Measurements from ENCODE around the gene ST6GAL1. TPM values are rescaled to one million over a fixed set of nuclear protein-coding genes. Genes with fewer than 3 reads are reported as not detected.
"Not testable (repeated sequence)": the region's sequence is repeated elsewhere in the genome, so short reads cannot be mapped to it uniquely, and the experiment has no call there.

The ST6GAL1 gene
- total and polyA plus RNA-seq, 2 experiments from 2014 or later: 17.6 to 65.1 TPM

DNA sequence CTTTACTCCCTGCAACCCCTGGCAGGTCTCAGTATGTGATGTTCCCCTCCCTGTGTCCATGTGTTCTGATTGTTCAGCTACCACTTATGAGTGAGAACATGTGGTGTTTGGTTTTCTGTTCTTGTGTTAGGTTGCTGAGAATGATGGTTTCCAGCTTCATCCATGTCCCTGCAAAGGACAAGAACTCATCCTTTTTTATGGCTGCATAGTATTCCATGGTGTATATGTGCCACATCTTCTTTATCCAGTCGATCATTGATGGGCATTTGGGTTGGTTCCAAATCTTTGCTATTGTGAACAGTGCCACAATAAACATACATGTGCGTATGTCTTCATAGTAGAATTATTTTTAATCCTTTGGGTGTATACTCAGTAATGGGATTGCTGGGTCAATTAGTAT, 26.6 kb upstream of the ST6GAL1 start:
- not testable (repeated sequence) for H3K27me3 Mint-ChIP-seq (ENCODE audit: insufficient read depth, low read depth, poor library complexity)
- H3K9me3 Mint-ChIP-seq: peaks cover 13% of the 10 kb centered on the region; the same call in 2 of the 3 replicates

DNA sequence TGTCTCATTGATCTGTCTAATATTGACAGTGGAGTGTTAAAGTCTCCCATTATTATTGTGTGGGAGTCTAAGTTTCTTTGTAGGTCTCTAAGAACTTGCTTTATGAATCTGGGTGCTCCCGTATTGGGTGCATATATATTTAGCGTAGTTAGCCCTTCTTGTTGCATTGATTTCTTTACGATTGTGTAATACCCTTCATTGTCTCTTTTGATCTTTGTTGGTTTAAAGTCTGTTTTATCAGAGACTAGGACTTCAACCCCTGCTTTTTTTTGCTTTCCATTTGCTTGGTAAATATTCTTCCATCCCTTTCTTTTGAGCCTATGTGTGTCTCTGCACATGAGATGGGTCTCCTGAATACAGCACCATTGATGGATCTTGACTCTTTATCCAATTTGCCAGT, 23.3 kb upstream of the ST6GAL1 start:
- H3K4me2 ChIP-seq; H3K4me1 ChIP-seq (ENCODE audit: insufficient read depth); H3F3A ChIP-seq (replicated peaks; ENCODE audit: low read depth); H3K27ac ChIP-seq (ENCODE audit: low read depth); H3K27me3 Mint-ChIP-seq (ENCODE audit: insufficient read depth, low read depth, poor library complexity); H4K20me1 ChIP-seq (replicated peaks; ENCODE audit: insufficient read depth); H3K9me2 ChIP-seq (ENCODE audit: insufficient read depth); H3K27ac Mint-ChIP-seq; H3K4me3 ChIP-seq; H3K4me3 Mint-ChIP-seq; H2AFZ ChIP-seq; H3K79me2 ChIP-seq (replicated peaks; ENCODE audit: insufficient read depth); H3K27me3 ChIP-seq (ENCODE audit: insufficient read depth); H3K36me3 ChIP-seq (ENCODE audit: insufficient read depth); ATAC-seq; DNase-seq (ENCODE audit: low spot score); H3K36me3 Mint-ChIP-seq (ENCODE audit: low read depth): not testable (repeated sequence)
- Mint-ChIP-seq H3K9me3 (peaks cover 13% of the 10 kb centered on the region; the same call in 2 of the 3 replicates), H3K4me1 (peaks cover 13% of the 10 kb centered on the region)

More for the DNA sequence above, 26.6 kb upstream of the ST6GAL1 start:
- not testable (repeated sequence) for H3K27ac Mint-ChIP-seq; H3K4me2 ChIP-seq; H4K20me1 ChIP-seq (replicated peaks; ENCODE audit: insufficient read depth); H3F3A ChIP-seq (replicated peaks; ENCODE audit: low read depth); ATAC-seq; H3K9me2 ChIP-seq (ENCODE audit: insufficient read depth); DNase-seq (ENCODE audit: low spot score); H3K27me3 ChIP-seq (ENCODE audit: insufficient read depth); H2AFZ ChIP-seq; H3K27ac ChIP-seq (ENCODE audit: low read depth); H3K36me3 ChIP-seq (ENCODE audit: insufficient read depth); H3K4me3 ChIP-seq; H3K36me3 Mint-ChIP-seq (ENCODE audit: low read depth); H3K4me1 ChIP-seq (ENCODE audit: insufficient read depth); H3K79me2 ChIP-seq (replicated peaks; ENCODE audit: insufficient read depth); H3K4me3 Mint-ChIP-seq
- peaks cover 13% of the 10 kb centered on the region for H3K4me1 Mint-ChIP-seq

DNA sequence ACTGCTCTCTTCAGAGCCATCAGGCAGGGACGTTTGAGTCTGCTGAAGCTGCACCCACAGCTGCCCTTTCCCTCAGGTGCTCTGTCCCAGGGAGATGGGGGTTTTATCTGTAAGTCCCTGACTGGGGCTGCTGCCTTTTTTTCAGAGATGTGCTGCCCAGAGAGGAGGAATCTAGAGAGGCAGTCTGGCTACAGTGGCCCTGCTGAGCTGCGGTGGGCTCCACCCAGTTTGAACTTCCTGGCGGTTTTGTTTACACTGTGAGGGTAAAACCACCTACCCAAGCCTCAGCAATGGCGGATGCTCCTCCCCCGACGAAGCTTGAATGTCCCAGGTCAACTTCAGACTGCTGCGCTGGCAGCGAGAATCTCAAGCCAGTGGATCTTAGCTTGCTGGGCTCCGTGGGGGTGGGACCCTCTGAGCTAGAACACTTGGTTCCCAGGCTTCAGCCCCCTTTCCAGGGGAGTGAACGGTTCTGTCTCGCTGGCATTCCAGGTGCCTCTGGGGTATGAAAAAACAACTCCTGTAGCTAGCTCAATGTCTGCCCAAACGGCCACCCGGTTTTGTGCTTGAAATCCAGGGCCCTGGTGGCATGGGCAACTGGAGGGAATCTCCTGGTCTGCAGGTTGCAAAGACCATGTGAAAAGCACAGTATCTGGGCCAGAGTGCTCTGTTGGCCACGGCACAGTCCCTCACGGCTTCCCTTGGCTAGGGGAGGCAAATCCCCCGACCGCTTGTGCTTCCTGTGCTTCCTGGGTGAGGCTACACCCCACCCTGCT, 21.1 kb upstream of the ST6GAL1 start:
- H3K27me3 ChIP-seq (ENCODE audit: insufficient read depth): no peaks in the 10 kb centered on the region
- H3F3A ChIP-seq (replicated peaks; ENCODE audit: low read depth): no peaks in the 10 kb centered on the region
- 0 out of 2 replicates have a peak, but pooled peaks cover 3% of the 10 kb centered on the region for H3K4me1 ChIP-seq (ENCODE audit: insufficient read depth)
- peaks cover 10% of the 10 kb centered on the region; the same call in 2 of the 3 replicates for H3K9me3 Mint-ChIP-seq
- peak overlapping the region; percentile 45 for H2AFZ ChIP-seq
- no peak overlapping the region for H3K4me3 Mint-ChIP-seq
- H3K27ac ChIP-seq (ENCODE audit: low read depth): no peak overlapping the region
- no peaks in the 10 kb centered on the region; the same call in 2 of the 3 replicates for H3K36me3 Mint-ChIP-seq (ENCODE audit: low read depth)
- H3K36me3 ChIP-seq (ENCODE audit: insufficient read depth): peaks cover 4% of the 10 kb centered on the region; the same call in 1 of the 2 replicates
- no peaks in the 10 kb centered on the region for H4K20me1 ChIP-seq (replicated peaks; ENCODE audit: insufficient read depth)
- H3K9me2 ChIP-seq (ENCODE audit: insufficient read depth): peaks cover 3% of the 10 kb centered on the region; the same call in 1 of the 2 replicates
- ATAC-seq (no peak), DNase-seq (ENCODE audit: low spot score) (peak; percentile 63)
- no peak overlapping the region for H3K4me3 ChIP-seq
- no peak overlapping the region for H3K27ac Mint-ChIP-seq
- no peaks in the 10 kb centered on the region for H3K79me2 ChIP-seq (replicated peaks; ENCODE audit: insufficient read depth)
- H3K4me2 ChIP-seq: peak overlapping the region; percentile 9; the same call in 1 of the 2 replicates
- H3K4me1 Mint-ChIP-seq: peaks cover 7% of the 10 kb centered on the region; the same call in 2 of the 3 replicates
- peaks cover 3% of the 10 kb centered on the region for H3K27me3 Mint-ChIP-seq (ENCODE audit: insufficient read depth, low read depth, poor library complexity)
- TF ChIP-seq STAT1 (IDR thresholded peaks at IDR 0.05; ENCODE audit: unreplicated experiment) (no peak), ZNF114 (CRISPR knock-in tag; IDR thresholded peaks at IDR 0.05) (no peak), EZH2 (IDR thresholded peaks at IDR 0.05; ENCODE audit: low read depth, unreplicated experiment) (no peak), EZH2phosphoT487 (IDR thresholded peaks at IDR 0.05; ENCODE audit: unreplicated experiment) (no peak), JUNB (IDR thresholded peaks at IDR 0.05; ENCODE audit: unreplicated experiment) (no peak)
- TF ChIP-seq, protein P1, sequence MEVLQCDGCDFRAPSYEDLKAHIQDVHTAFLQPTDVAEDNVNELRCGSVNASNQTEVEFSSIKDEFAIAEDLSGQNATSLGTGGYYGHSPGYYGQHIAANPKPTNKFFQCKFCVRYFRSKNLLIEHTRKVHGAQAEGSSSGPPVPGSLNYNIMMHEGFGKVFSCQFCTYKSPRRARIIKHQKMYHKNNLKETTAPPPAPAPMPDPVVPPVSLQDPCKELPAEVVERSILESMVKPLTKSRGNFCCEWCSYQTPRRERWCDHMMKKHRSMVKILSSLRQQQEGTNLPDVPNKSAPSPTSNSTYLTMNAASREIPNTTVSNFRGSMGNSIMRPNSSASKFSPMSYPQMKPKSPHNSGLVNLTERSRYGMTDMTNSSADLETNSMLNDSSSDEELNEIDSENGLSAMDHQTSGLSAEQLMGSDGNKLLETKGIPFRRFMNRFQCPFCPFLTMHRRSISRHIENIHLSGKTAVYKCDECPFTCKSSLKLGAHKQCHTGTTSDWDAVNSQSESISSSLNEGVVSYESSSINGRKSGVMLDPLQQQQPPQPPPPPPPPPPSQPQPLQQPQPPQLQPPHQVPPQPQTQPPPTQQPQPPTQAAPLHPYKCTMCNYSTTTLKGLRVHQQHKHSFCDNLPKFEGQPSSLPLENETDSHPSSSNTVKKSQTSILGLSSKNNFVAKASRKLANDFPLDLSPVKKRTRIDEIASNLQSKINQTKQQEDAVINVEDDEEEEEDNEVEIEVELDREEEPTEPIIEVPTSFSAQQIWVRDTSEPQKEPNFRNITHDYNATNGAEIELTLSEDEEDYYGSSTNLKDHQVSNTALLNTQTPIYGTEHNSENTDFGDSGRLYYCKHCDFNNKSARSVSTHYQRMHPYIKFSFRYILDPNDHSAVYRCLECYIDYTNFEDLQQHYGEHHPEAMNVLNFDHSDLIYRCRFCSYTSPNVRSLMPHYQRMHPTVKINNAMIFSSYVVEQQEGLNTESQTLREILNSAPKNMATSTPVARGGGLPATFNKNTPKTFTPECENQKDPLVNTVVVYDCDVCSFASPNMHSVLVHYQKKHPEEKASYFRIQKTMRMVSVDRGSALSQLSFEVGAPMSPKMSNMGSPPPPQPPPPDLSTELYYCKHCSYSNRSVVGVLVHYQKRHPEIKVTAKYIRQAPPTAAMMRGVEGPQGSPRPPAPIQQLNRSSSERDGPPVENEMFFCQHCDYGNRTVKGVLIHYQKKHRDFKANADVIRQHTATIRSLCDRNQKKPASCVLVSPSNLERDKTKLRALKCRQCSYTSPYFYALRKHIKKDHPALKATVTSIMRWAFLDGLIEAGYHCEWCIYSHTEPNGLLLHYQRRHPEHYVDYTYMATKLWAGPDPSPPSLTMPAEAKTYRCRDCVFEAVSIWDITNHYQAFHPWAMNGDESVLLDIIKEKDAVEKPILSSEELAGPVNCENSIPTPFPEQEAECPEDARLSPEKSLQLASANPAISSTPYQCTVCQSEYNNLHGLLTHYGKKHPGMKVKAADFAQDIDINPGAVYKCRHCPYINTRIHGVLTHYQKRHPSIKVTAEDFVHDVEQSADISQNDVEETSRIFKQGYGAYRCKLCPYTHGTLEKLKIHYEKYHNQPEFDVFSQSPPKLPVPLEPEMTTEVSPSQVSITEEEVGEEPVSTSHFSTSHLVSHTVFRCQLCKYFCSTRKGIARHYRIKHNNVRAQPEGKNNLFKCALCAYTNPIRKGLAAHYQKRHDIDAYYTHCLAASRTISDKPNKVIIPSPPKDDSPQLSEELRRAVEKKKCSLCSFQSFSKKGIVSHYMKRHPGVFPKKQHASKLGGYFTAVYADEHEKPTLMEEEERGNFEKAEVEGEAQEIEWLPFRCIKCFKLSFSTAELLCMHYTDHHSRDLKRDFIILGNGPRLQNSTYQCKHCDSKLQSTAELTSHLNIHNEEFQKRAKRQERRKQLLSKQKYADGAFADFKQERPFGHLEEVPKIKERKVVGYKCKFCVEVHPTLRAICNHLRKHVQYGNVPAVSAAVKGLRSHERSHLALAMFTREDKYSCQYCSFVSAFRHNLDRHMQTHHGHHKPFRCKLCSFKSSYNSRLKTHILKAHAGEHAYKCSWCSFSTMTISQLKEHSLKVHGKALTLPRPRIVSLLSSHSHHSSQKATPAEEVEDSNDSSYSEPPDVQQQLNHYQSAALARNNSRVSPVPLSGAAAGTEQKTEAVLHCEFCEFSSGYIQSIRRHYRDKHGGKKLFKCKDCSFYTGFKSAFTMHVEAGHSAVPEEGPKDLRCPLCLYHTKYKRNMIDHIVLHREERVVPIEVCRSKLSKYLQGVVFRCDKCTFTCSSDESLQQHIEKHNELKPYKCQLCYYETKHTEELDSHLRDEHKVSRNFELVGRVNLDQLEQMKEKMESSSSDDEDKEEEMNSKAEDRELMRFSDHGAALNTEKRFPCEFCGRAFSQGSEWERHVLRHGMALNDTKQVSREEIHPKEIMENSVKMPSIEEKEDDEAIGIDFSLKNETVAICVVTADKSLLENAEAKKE (CRISPR knock-in tag; IDR thresholded peaks at IDR 0.05): no peak
- TF ChIP-seq, protein P2, sequence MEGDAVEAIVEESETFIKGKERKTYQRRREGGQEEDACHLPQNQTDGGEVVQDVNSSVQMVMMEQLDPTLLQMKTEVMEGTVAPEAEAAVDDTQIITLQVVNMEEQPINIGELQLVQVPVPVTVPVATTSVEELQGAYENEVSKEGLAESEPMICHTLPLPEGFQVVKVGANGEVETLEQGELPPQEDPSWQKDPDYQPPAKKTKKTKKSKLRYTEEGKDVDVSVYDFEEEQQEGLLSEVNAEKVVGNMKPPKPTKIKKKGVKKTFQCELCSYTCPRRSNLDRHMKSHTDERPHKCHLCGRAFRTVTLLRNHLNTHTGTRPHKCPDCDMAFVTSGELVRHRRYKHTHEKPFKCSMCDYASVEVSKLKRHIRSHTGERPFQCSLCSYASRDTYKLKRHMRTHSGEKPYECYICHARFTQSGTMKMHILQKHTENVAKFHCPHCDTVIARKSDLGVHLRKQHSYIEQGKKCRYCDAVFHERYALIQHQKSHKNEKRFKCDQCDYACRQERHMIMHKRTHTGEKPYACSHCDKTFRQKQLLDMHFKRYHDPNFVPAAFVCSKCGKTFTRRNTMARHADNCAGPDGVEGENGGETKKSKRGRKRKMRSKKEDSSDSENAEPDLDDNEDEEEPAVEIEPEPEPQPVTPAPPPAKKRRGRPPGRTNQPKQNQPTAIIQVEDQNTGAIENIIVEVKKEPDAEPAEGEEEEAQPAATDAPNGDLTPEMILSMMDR (conservative IDR thresholded peaks at IDR 0.05; ENCODE audit: low read depth in 2 of 2): no peak
